HepG2 (cell line): Measurements from ENCODE around the gene ABHD4. TPM values are rescaled to one million over a fixed set of nuclear protein-coding genes. Genes with fewer than 3 reads are reported as not detected.

Experiments
- ATAC-seq: fragments of 200-7000 bp; cut with Tn5 transposase; 3 replicates; pipeline ENCODE4 v1.9.1; 2020; ENCODE audit warnings: mild to moderate bottlenecking, moderate library complexity
- BruUV-seq: library from RNA; stranded (reverse); fragments of 400-500 nt; replicated peaks from 2 replicates; lab custom pipeline; 2021; lab: Mats Ljungman, UMichigan
- CTCF ChIA-PET: fragments of 300-600 bp; formaldehyde crosslinking; extraction: SDS; loops from one replicate; lab custom pipeline; 2021; ENCODE audit warnings: low total read pairs, inconsistent platforms, low intra/inter-chr PET ratio; lab: Yijun Ruan, JAX
- POLR2A ChIA-PET: fragments of 350-600 bp; sonication (Branson Sonifier 250); formaldehyde crosslinking; loops from one replicate; lab custom pipeline; 2020; ENCODE audit warnings: antibody characterized with exemption, inconsistent platforms; lab: Yijun Ruan, JAX
- DNase-seq: peaks from one replicate; pipeline ENCODE4 v3.0.0-alpha.2; 2015; ENCODE audit warnings: low spot score
- FAIRE-seq: peaks from 3 replicates; lab custom pipeline; 2011; peaks lifted over from hg19 to GRCh38; lab: Jason Lieb, UNC
- H2AFZ ChIP-seq: one replicate; pipeline ENCODE4 v1.6.1; 2011; ENCODE audit warnings: low read length, inconsistent platforms
- H3K27ac ChIP-seq: fragments of 300-600 bp; 3 replicates; pipeline ENCODE4 v1.8.0; 2011; ENCODE audit warnings: mixed run types, mild to moderate bottlenecking, mixed read lengths, low read length, inconsistent platforms; ENCODE audit not compliant: insufficient read depth; ENCODE audit errors: extremely low read length
- H3K27me3 ChIP-seq, 2 experiments: fragments of 200-600 bp in 1 of 2; 2 replicates in 1 of 2; 3 replicates in 1 of 2; pipeline versions ENCODE4 v1.6.0 to v1.8.0; 2011; ENCODE audit warnings: low read length in 2 of 2, mild to moderate bottlenecking in 2 of 2, moderate library complexity in 2 of 2, inconsistent platforms in 1 of 2; ENCODE audit not compliant: insufficient read depth in 2 of 2, control insufficient read depth in 1 of 2
- H3K36me3 ChIP-seq, 2 experiments: fragments of 200-600 bp in 1 of 2; replicated peaks in 1 of 2; 2 replicates in 1 of 2; 3 replicates in 1 of 2; pipeline versions ENCODE4 v1.5.1 to v1.8.0; 2011; ENCODE audit warnings: low read length in 2 of 2, inconsistent platforms in 1 of 2; ENCODE audit not compliant: insufficient read depth in 2 of 2, control insufficient read depth in 1 of 2
- H3K4me1 ChIP-seq: 2 replicates; pipeline ENCODE4 v1.5.1; 2012; ENCODE audit warnings: low read length, inconsistent platforms; ENCODE audit not compliant: insufficient read depth
- H3K4me2 ChIP-seq: 2 replicates; pipeline ENCODE4 v1.6.0; 2011; ENCODE audit warnings: low read depth, low read length, inconsistent platforms
- H3K4me3 ChIP-seq, 3 experiments: fragments of 200-600 bp in 1 of 3; sonication (generic), shearing (Covaris generic) in 1 of 3; replicated peaks in 1 of 3; 2 replicates each; pipeline ENCODE4 v1.5.1; 2011 to 2016; ENCODE audit warnings: low read length in 3 of 3, inconsistent platforms in 2 of 3, low read depth in 2 of 3, mild to moderate bottlenecking in 2 of 3, control low read depth in 1 of 3, mixed read lengths in 1 of 3; ENCODE audit not compliant: insufficient read depth in 1 of 3
- H3K79me2 ChIP-seq: one replicate; pipeline ENCODE4 v1.6.1; 2011; ENCODE audit warnings: low read length, inconsistent platforms; ENCODE audit not compliant: insufficient read depth
- H3K9ac ChIP-seq: 2 replicates; pipeline ENCODE4 v1.6.0; 2011; ENCODE audit warnings: mild to moderate bottlenecking, low read depth, low read length, inconsistent platforms; ENCODE audit not compliant: insufficient read depth
- H3K9me3 ChIP-seq: 2 replicates; pipeline ENCODE4 v1.5.1; 2012; ENCODE audit warnings: mild to moderate bottlenecking, low read length
- H4K20me1 ChIP-seq: 2 replicates; pipeline ENCODE4 v1.6.0; 2011; ENCODE audit warnings: inconsistent platforms, mild to moderate bottlenecking, low read length, moderate library complexity; ENCODE audit not compliant: insufficient read depth
- MTF2 ChIP-seq: sonication (generic); formaldehyde crosslinking; IDR thresholded peaks from 2 replicates; pipeline ENCODE4 v1.5.0; 2020; ENCODE audit warnings: missing genetic modification reagents, borderline replicate concordance
- POLR2G ChIP-seq: fragments of 200-400 bp; formaldehyde crosslinking; IDR thresholded peaks from 2 replicates; pipeline ENCODE4 v1.6.1; 2018; ENCODE audit warnings: mild to moderate bottlenecking, low read depth, low read length, moderate library complexity
- TEAD3 ChIP-seq: optimal IDR thresholded peaks from 2 replicates; pipeline ENCODE3; 2016; ENCODE audit warnings: borderline replicate concordance
- ZNF383 ChIP-seq: sonication (generic); formaldehyde crosslinking; IDR thresholded peaks from 2 replicates; pipeline ENCODE4 v1.4.0; 2020; ENCODE audit warnings: missing genetic modification reagents, mild to moderate bottlenecking, borderline replicate concordance
- WGBS: methylation state at CpG from one replicate; pipeline ENCODE4 v1.1.6; 2017; ENCODE audit warnings: low lambda C conversion rate; 5-methylcytosine and 5-hydroxymethylcytosine counted together
- in situ Hi-C: cut with HindIII; loops from 2 replicates; pipeline ENCODE4 v1.10.0; 2017; ENCODE audit warnings: low pct_unique_long_range_greater_than_20kb; ENCODE audit not compliant: extremely low pct_ligation_motif_present
- intact Hi-C: fragments of 100-400 bp; cut with micrococcal nuclease; formaldehyde crosslinking; loops from one replicate; pipeline ENCODE4 v1.10.0; 2022; ENCODE audit not compliant: unreplicated experiment
- polyA plus RNA-seq, 8 experiments: library from polyadenylated mRNA; depleted of rRNA in 3 of 8; stranded (reverse) in 7 of 8; unstranded in 1 of 8; fragments of >200 nt; fragmentation: Illumina TruSeq in 4 of 8; extraction: Trizol in 4 of 8; gene quantifications; 2 replicates each; pipeline versions ENCODE4 v1.2.1 to v1.2.3, GENCODE V29; 2011 to 2016; ENCODE audit warnings: low read depth in 4 of 8, missing spikeins in 1 of 8, mixed read lengths in 1 of 8; ENCODE audit not compliant: insufficient read depth in 1 of 8
- total RNA-seq, 5 experiments: library from RNA; depleted of rRNA; stranded (reverse); fragments of >200 nt; fragmentation: Illumina TruSeq; extraction: Trizol; gene quantifications; 2 replicates each; pipeline ENCODE4 v1.2.3, GENCODE V29; 2016; ENCODE audit warnings: low read depth in 1 of 5
- TF ChIP-seq, protein P1 (sequence below): fragments of 450-650 bp; IDR thresholded peaks from 2 replicates; pipeline ENCODE4 v1.6.1; 2016

Gene ABHD4
- total and polyA plus RNA-seq, 2 of the 13 experiments (the other 11 are each of a cell fraction or from before 2014, with no cell fraction given), result 16.1 to 47.5 TPM

DNA sequence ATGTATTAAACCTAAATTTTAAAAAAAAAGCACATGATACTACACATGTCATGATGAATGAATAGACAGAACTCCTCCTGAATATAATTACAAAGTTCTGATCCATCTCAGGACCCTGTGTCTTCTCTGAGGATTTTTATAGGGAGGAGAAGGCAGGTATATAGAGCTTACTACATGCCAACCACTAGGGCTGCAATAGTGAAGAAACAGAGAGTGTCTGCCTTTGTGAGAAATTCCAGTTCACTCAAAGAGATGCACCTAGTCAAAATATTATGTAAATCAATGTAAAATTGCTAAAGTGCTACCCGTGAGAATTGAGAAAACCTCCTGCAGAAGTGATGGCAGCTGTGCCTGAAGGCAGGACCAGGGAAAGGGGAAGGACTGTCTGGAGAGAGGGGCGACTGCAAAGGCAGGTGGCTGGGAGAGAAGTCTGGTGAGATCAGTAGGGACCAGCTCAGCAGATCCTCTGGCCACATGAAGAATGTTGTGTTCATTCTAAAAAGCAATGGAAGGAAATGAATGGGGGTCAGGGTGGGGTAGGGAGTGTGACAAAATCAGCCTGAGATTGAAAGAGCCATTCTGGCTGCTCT lies 15.1 kb downstream of the ABHD4 start:
- H3K4me3 ChIP-seq, result no peak overlapping the region
- TF ChIP-seq TEAD3 (peak; percentile 47), ZNF383 (CRISPR knock-in tag) (0 out of 2 replicates have a peak, but pooled peaks have one; percentile 41), MTF2 (no peak), POLR2G (peak; percentile 48)
- TF ChIP-seq, protein P1, sequence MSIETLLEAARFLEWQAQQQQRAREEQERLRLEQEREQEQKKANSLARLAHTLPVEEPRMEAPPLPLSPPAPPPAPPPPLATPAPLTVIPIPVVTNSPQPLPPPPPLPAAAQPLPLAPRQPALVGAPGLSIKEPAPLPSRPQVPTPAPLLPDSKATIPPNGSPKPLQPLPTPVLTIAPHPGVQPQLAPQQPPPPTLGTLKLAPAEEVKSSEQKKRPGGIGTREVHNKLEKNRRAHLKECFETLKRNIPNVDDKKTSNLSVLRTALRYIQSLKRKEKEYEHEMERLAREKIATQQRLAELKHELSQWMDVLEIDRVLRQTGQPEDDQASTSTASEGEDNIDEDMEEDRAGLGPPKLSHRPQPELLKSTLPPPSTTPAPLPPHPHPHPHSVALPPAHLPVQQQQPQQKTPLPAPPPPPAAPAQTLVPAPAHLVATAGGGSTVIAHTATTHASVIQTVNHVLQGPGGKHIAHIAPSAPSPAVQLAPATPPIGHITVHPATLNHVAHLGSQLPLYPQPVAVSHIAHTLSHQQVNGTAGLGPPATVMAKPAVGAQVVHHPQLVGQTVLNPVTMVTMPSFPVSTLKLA, result peak; percentile 84
- TF ChIP-seq, all 625 proteins: peak for 4
- POLR2A ChIA-PET, result interaction anchor here (1.3 to 1.7 kb wide), 2 partner anchors 15 to 24 kb away, joined by 7 read pairs; partner anchors contain the start of genes ABHD4 and DAD1
- no peaks in the 10 kb centered on the region for H4K20me1 ChIP-seq
- H3K27me3 ChIP-seq, result no peaks in the 10 kb centered on the region
- intact Hi-C loops (no loop called here), in situ Hi-C loops (no loop called here)
- no peak overlapping the region for H3K27ac ChIP-seq
- no peak overlapping the region for H3K4me2 ChIP-seq
- no peaks in the 10 kb centered on the region for H3K9me3 ChIP-seq
- no peak overlapping the region for H3K9ac ChIP-seq
- FAIRE-seq (no peak), ATAC-seq (peak; percentile 55), DNase-seq (no peak)
- peaks cover 16 to 25% of the 10 kb centered on the region in 2 experiments; a peak in 4 of 5 replicates for H3K36me3 ChIP-seq
- no TSS peak for BruUV-seq
- CTCF ChIA-PET, result interaction anchor here (1.1 kb wide), 1 partner anchor 43 kb away, joined by 3 read pairs; no protein-coding TSS in a partner anchor
- WGBS, result 67% methylated on average over 2 of the region's 2 CpGs
- no peak overlapping the region for H2AFZ ChIP-seq
- peaks cover 14% of the 10 kb centered on the region for H3K4me1 ChIP-seq
- H3K79me2 ChIP-seq, result no peaks in the 10 kb centered on the region
